Mesenteric fat pad (tissue), 1 donor: ENCODE data around the gene LIN52. TPM values are rescaled to one million over a fixed set of nuclear protein-coding genes. Genes with fewer than 3 reads are reported as not detected.

Experiments used
- total RNA-seq: library from RNA; stranded (reverse); fragmentation: NEBNext Ultra II Directional; extraction: Animal tissue kit (Norgen Biotek cat#: 25700); gene quantifications from one replicate; pipeline ENCODE4 v1.2.1, GENCODE V29; 2021
- donor health status: DM: yes; HTN: yes; CAD: no.

The LIN52 gene
- total RNA-seq, 1 donor from 2014 or later, result 9.2 TPM

Other genes with a start within 250 kb of the LIN52 start
- gene PTGR2, start 233.1 kb upstream of the LIN52 start, total RNA-seq, result 7.3 TPM
- 51.1 TPM for gene ZNF410, start 198.1 kb upstream of the LIN52 start, total RNA-seq
- 2.7 TPM for gene FAM161B, start 134.9 kb upstream of the LIN52 start, total RNA-seq
- 17.1 TPM for gene COQ6, start 134.7 kb upstream of the LIN52 start, total RNA-seq
- gene ENTPD5, start 65.7 kb upstream of the LIN52 start, total RNA-seq, result 17.1 TPM
- 3.1 TPM for gene BBOF1, start 65.6 kb upstream of the LIN52 start, total RNA-seq
- gene ALDH6A1, start 503 bp upstream of the LIN52 start, total RNA-seq, result 42.1 TPM
- not detected for gene VSX2, start 154.5 kb downstream of the LIN52 start, total RNA-seq
- gene ABCD4, start 218.0 kb downstream of the LIN52 start, total RNA-seq, result 41.5 TPM